NCI-H1694 (cell line): Measurements from ENCODE around the gene GAB1.

Source experiments
- DNase-seq: peaks from one replicate; lab custom pipeline; 2025; lab: John Stamatoyannopoulos, UW

The GAB1 gene

GRCh38 chr4:143417679-143418403, 81.2 kb downstream of the GAB1 start:
- DNase-seq = no peak

- no peak for DNase-seq
Observed at GRCh38 chr4:143420227-143420626, 83.6 kb downstream of the GAB1 start.

- DNase-seq = no peak
Observed at GRCh38 chr4:143421609-143422008, 84.9 kb downstream of the GAB1 start.

- no peak for DNase-seq
Observed at GRCh38 chr4:143424276-143424675, 87.6 kb downstream of the GAB1 start.

- no peak for DNase-seq
Observed at GRCh38 chr4:143431526-143432257, 95.0 kb downstream of the GAB1 start.

- no peak for DNase-seq
Observed at GRCh38 chr4:143432258-143432591, 95.5 kb downstream of the GAB1 start.

GRCh38 chr4:143433231-143433630, 96.6 kb downstream of the GAB1 start:
- no peak for DNase-seq

- DNase-seq = no peak
Observed at GRCh38 chr4:143435955-143436354, 99.3 kb downstream of the GAB1 start.

- DNase-seq = no peak
Observed at GRCh38 chr4:143437476-143437875, 100.8 kb downstream of the GAB1 start.

GRCh38 chr4:143437937-143438336, 101.3 kb downstream of the GAB1 start:
- DNase-seq = no peak

GRCh38 chr4:143438710-143439109, 102.0 kb downstream of the GAB1 start:
- no peak for DNase-seq

- DNase-seq = no peak
Observed at GRCh38 chr4:143441109-143441508, 104.4 kb downstream of the GAB1 start.

- DNase-seq = no peak
Observed at GRCh38 chr4:143441678-143442077, 105.0 kb downstream of the GAB1 start.

- no peak for DNase-seq
Observed at GRCh38 chr4:143443728-143444127, 107.1 kb downstream of the GAB1 start.

- DNase-seq = no peak
Observed at GRCh38 chr4:143451186-143451585, 114.5 kb downstream of the GAB1 start.

GRCh38 chr4:143455211-143455610, 118.5 kb downstream of the GAB1 start:
- no peak for DNase-seq

- no peak for DNase-seq
Observed at GRCh38 chr4:143458966-143459365, 122.3 kb downstream of the GAB1 start.

GRCh38 chr4:143473334-143474126, 136.9 kb downstream of the GAB1 start:
- DNase-seq = no peak

GRCh38 chr4:143477487-143477886, 140.8 kb downstream of the GAB1 start:
- no peak for DNase-seq

- no peak for DNase-seq
Observed at GRCh38 chr4:143481361-143481760, 144.7 kb downstream of the GAB1 start.

- DNase-seq = peak; percentile 20
Observed at GRCh38 chr4:143482840-143483239, 146.2 kb downstream of the GAB1 start.

GRCh38 chr4:143486314-143486713, 149.6 kb downstream of the GAB1 start:
- DNase-seq = no peak

GRCh38 chr4:143488687-143489086, 152.0 kb downstream of the GAB1 start:
- no peak for DNase-seq
